Stimulated activated naive CD8-positive, alpha-beta T cell treated with anti-CD3 and anti-CD28 coated beads, Interleukin-15, Interleukin-2, amounts not matched to agents 100 ng/mL and 50 ng/mL, for 24 hours (primary cell): ENCODE results near the gene ARL4D.
"Not testable (repeated sequence)": the region's sequence is repeated elsewhere in the genome, so short reads cannot be mapped to it uniquely, and the experiment has no call there.

ENCODE experiments used
- H3K27ac Mint-ChIP-seq: one replicate; pipeline ENCODE4 v1.8.0; 2021; ENCODE audit warnings: mild to moderate bottlenecking, mixed read lengths
- H3K27me3 Mint-ChIP-seq: one replicate; pipeline ENCODE4 v1.8.0; 2021; ENCODE audit warnings: mixed read lengths
- H3K36me3 Mint-ChIP-seq: one replicate; pipeline ENCODE4 v1.8.0; 2021; ENCODE audit warnings: low read depth, mixed read lengths
- H3K4me1 Mint-ChIP-seq: one replicate; pipeline ENCODE4 v1.8.0; 2021; ENCODE audit warnings: low read depth, mixed read lengths
- H3K4me3 Mint-ChIP-seq: one replicate; pipeline ENCODE4 v1.8.0; 2021; ENCODE audit warnings: mild to moderate bottlenecking, mixed read lengths
- H3K9me3 Mint-ChIP-seq: one replicate; pipeline ENCODE4 v1.8.0; 2021; ENCODE audit warnings: mixed read lengths

ARL4D gene

DNA sequence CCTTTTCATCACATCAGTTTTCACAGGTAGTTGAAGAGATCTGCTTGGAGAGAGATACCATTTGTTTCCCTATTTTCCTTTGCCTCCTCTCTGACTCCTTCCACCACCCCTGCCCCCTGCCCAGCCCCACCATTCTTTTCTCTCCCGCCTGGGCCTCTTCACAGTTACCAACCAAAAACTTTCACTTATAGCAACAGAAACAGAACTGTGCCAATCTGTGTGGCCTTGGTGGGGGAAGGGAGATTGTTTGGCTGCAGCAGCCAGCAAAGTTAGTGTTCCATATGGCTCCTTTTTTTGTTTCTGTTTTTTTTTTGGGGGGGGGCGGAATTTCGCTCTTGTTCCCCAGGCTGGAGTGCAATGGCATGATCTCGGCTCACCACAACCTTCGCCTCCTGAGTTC, 17.2 kb upstream of the ARL4D start:
- peaks cover under 1% of the 10 kb centered on the region for H3K4me1 Mint-ChIP-seq
- H3K27me3 Mint-ChIP-seq: no peaks in the 10 kb centered on the region
- no peaks in the 10 kb centered on the region for H3K36me3 Mint-ChIP-seq
- H3K4me3 Mint-ChIP-seq: no peak overlapping the region
- H3K9me3 Mint-ChIP-seq: no peaks in the 10 kb centered on the region
- H3K27ac Mint-ChIP-seq: no peak overlapping the region

DNA sequence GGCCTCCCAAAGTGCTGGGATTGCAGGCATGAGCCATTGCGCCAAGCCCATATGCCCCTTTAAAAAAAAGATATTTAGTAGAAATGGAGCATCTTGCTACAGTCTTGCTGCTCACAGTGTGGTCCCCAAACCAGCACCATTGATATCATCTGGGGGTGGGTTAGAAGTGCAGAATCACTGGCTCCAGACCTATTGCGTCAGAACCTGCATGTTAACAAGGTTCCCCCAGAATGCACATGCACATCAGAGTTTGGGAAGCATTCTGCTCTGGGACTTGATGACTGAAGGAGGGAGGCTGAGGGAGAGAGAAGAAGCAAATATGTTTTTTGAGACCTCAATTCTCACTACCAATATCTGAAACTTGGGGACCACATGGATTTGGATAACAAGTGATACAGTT, 16.0 kb upstream of the ARL4D start:
- no peak overlapping the region for H3K27ac Mint-ChIP-seq

DNA sequence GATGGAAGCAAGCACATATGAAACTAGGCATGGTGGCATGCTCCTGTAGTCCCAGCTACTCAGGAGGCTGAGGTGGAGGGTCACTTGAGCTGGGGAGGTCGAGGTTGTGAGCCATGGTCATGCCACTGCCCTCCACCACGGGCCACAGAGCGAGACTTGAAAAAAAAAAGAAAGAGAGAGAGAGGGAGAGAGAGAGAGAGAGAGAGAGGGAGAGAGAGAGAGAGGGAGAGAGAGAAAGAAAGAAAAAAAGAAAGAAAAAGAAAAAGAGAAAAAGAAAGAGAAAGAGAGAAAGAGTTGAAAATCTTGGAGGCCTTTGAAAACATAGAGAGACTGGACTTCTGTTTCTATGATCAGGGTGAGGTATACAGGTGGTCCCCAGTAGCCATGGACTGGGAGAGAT, 15.4 kb upstream of the ARL4D start:
- peaks cover 15% of the 10 kb centered on the region for H3K4me1 Mint-ChIP-seq
- H3K27me3 Mint-ChIP-seq: no peaks in the 10 kb centered on the region
- H3K4me3 Mint-ChIP-seq: no peak overlapping the region
- no peak overlapping the region for H3K27ac Mint-ChIP-seq
- no peaks in the 10 kb centered on the region for H3K9me3 Mint-ChIP-seq
- H3K36me3 Mint-ChIP-seq: no peaks in the 10 kb centered on the region

More for the DNA sequence above, 16.0 kb upstream of the ARL4D start:
- Mint-ChIP-seq H3K9me3 (no peaks in the 10 kb centered on the region), H3K36me3 (no peaks in the 10 kb centered on the region), H3K4me3 (no peak overlapping the region), H3K27me3 (no peaks in the 10 kb centered on the region), H3K4me1 (peaks cover 9% of the 10 kb centered on the region)

- Mint-ChIP-seq H3K4me1 (peaks cover 18% of the 10 kb centered on the region), H3K27me3 (no peaks in the 10 kb centered on the region), H3K9me3 (no peaks in the 10 kb centered on the region), H3K4me3 (no peak overlapping the region), H3K27ac (no peak overlapping the region), H3K36me3 (no peaks in the 10 kb centered on the region)
Observed at GRCh38 chr17:43383826-43384475, 14.8 kb upstream of the ARL4D start.

- Mint-ChIP-seq H3K9me3 (no peaks in the 10 kb centered on the region), H3K27ac (no peak overlapping the region), H3K4me3 (no peak overlapping the region), H3K27me3 (no peaks in the 10 kb centered on the region), H3K36me3 (no peaks in the 10 kb centered on the region), H3K4me1 (peaks cover 23% of the 10 kb centered on the region)
Observed at GRCh38 chr17:43384476-43384862, 14.3 kb upstream of the ARL4D start.

DNA sequence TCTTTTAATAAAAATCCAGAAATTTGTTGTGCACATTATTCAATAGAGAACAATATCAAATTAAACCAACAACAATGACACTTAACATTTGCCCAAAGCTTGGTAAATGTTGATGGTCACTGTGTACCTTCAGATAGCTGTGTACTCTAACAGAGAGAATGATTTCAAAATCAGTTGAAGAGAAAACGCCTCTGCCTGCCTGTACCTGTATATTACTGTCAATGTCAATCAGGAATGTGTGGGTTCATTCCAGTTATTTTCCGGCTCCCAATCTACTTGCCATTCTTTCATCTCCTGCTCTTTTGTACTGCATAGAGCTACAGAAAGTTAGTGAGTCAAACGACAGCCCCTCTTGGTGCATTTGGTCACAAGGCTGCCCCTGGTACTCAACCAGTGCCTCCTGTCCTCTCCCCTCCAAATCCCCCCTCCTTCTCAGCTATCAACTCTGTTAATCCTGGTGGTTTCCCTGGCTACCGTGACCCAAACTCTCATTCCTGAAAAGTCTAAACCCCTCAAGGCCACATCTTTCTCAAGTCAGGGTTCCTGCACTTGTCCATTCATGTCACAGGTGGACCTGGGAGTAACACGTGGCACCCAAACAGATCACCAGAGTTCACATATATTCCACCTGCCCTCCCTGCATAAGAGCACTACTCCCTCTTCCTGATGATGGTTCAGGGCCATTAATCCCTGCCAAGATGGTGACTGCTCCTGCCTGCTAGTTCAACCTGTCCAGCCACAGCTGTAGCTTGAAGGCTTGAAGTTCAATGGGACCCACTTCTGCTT, 13.6 kb upstream of the ARL4D start:
- Mint-ChIP-seq H3K4me1 (peaks cover 26% of the 10 kb centered on the region), H3K9me3 (no peaks in the 10 kb centered on the region), H3K27me3 (no peaks in the 10 kb centered on the region), H3K4me3 (no peak overlapping the region), H3K36me3 (no peaks in the 10 kb centered on the region), H3K27ac (no peak overlapping the region)

GRCh38 chr17:43388359-43389045, 10.3 kb upstream of the ARL4D start:
- H3K27me3 Mint-ChIP-seq: no peaks in the 10 kb centered on the region
- no peaks in the 10 kb centered on the region for H3K9me3 Mint-ChIP-seq
- H3K4me3 Mint-ChIP-seq: peak overlapping the region; percentile 92
- H3K4me1 Mint-ChIP-seq: peaks cover 26% of the 10 kb centered on the region
- peak overlapping the region; percentile 96 for H3K27ac Mint-ChIP-seq
- no peaks in the 10 kb centered on the region for H3K36me3 Mint-ChIP-seq

DNA sequence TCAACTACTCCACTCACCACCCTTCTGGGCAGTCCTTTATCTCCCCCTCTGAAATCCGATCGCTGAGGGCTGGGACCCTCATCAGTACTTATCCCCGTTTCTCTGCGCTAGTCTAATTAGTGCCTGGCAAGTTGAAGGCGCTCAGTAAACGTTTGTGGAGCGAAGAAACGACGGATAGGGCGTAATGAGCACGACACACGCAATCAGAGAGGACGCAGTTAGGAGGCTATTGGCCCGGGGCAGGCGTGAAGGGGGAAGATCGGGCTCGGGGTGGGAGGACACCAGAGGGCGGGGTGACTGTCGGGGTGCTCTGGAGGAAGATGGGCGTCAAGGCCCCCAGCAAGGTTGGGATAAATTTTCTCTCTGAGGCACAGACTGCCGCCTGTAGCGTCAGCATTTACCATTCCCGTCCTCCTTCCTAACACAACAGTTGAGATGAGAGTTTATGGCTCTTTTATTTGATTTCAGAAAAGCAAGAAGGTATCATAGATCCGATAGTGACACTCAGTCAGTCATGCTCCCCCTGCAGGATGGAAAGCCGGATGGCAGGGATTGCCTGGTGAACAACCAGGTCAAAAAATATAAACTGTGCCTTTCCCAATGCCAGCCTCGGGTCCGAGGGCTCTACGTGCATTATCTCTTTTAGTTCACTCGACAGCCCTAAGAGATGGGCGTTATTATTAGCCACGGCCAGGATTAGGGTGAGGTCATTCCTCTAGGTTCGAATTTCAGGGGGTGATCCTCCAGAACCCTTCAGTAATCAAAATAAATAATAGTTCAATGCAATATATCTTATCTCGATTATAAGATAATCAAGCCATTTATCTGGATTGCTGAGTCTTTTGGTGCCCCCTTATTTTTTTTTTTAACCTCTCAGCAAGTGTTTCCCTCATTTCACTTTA, 9.5 kb upstream of the ARL4D start:
- Mint-ChIP-seq H3K4me1 (peaks cover 29% of the 10 kb centered on the region), H3K4me3 (peak overlapping the region; percentile 92), H3K36me3 (no peaks in the 10 kb centered on the region), H3K9me3 (no peaks in the 10 kb centered on the region), H3K27me3 (no peaks in the 10 kb centered on the region), H3K27ac (peak overlapping the region; percentile 96)

DNA sequence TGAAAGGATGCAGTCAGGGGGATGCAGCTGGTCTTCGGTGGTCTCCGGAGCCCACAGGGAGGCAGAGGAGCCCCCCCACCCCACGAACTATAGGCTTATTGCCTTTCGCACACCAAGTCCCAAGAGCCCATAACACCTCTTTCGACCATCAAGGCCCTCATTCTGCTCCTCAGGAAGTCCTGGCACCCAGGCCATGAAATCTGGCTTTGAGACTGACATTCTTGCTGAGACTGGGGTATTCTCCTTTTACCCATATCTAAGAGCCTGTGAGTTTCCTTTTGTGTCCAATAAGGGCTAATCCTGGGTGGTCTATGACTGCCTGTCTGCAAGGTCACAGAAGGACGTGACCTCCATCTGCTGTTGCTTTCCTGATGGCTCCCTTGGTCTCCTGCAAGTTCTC, 6.4 kb upstream of the ARL4D start:
- Mint-ChIP-seq H3K4me1 (peaks cover 21% of the 10 kb centered on the region), H3K36me3 (no peaks in the 10 kb centered on the region), H3K27me3 (no peaks in the 10 kb centered on the region), H3K4me3 (no peak overlapping the region), H3K27ac (no peak overlapping the region), H3K9me3 (no peaks in the 10 kb centered on the region)

DNA sequence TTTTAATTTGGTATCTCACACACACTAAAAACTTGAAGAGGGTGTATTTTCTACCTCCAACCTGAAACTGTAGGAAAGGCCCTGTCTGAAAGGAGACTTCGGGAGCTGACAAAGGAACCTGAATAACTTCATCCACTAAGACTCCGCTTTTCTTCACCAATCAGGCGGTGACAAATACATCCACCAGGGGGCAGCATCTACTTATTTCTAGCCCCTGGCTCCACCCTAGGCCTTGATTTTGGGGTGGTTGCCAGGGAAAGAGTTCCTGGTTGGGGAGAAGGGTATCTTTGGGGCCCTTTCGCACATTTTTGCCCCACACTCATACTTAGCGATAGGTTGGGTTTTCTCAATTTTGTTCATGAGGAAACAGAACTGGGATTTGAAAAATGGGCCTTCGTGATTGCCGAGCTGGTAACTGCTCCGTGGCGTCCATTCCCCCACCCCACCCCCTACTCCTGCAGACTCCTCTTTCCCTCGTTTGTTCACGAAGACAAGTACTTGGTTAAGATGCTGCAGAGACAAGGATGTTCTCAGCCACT, 4.8 kb upstream of the ARL4D start:
- Mint-ChIP-seq H3K36me3 (no peaks in the 10 kb centered on the region), H3K9me3 (no peaks in the 10 kb centered on the region), H3K4me3 (no peak overlapping the region), H3K27ac (peak overlapping the region; percentile 33), H3K27me3 (no peaks in the 10 kb centered on the region), H3K4me1 (peaks cover 16% of the 10 kb centered on the region)

GRCh38 chr17:43394696-43395095, 4.1 kb upstream of the ARL4D start:
- H3K4me1 Mint-ChIP-seq: peaks cover 16% of the 10 kb centered on the region
- H3K27ac Mint-ChIP-seq, H3K27me3 Mint-ChIP-seq, H3K9me3 Mint-ChIP-seq, H3K4me3 Mint-ChIP-seq, H3K36me3 Mint-ChIP-seq: not testable (repeated sequence)

- no peak overlapping the region for H3K4me3 Mint-ChIP-seq
- no peaks in the 10 kb centered on the region for H3K36me3 Mint-ChIP-seq
- H3K4me1 Mint-ChIP-seq: peaks cover 17% of the 10 kb centered on the region
- H3K9me3 Mint-ChIP-seq: no peaks in the 10 kb centered on the region
- H3K27me3 Mint-ChIP-seq: no peaks in the 10 kb centered on the region
- no peak overlapping the region for H3K27ac Mint-ChIP-seq
Observed at GRCh38 chr17:43395165-43395564, 3.6 kb upstream of the ARL4D start.

GRCh38 chr17:43396491-43397060, 2.2 kb upstream of the ARL4D start:
- Mint-ChIP-seq H3K9me3 (no peaks in the 10 kb centered on the region), H3K36me3 (no peaks in the 10 kb centered on the region), H3K27ac (no peak overlapping the region), H3K4me3 (no peak overlapping the region), H3K27me3 (no peaks in the 10 kb centered on the region), H3K4me1 (peaks cover 27% of the 10 kb centered on the region)

DNA sequence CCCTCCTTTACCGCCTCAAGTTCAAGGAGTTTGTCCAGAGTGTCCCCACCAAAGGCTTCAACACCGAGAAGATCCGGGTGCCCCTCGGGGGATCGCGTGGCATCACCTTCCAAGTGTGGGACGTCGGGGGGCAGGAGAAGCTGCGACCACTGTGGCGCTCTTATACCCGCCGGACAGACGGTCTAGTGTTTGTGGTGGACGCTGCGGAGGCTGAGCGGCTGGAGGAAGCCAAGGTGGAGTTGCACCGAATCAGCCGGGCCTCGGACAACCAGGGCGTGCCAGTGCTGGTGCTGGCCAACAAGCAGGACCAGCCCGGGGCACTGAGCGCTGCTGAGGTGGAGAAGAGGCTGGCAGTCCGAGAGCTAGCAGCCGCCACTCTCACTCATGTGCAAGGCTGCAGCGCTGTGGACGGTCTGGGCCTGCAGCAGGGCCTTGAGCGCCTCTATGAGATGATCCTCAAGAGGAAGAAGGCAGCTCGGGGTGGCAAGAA, 1.1 kb downstream of the ARL4D start:
- peak overlapping the region; percentile 89 for H3K4me3 Mint-ChIP-seq
- no peaks in the 10 kb centered on the region for H3K36me3 Mint-ChIP-seq
- no peaks in the 10 kb centered on the region for H3K9me3 Mint-ChIP-seq
- peak overlapping the region; percentile 48 for H3K27ac Mint-ChIP-seq
- peaks cover 24% of the 10 kb centered on the region for H3K4me1 Mint-ChIP-seq
- H3K27me3 Mint-ChIP-seq: no peaks in the 10 kb centered on the region
